Panc1 (cell line): ENCODE results near the gene APOL5. TPM values are rescaled to one million over a fixed set of nuclear protein-coding genes. Genes with fewer than 3 reads are reported as not detected.

ENCODE experiments used
- ATAC-seq: fragments of 200-7000 bp; cut with Tn5 transposase; 2 replicates; pipeline ENCODE4 v1.9.1; 2020; ENCODE audit warnings: mild to moderate bottlenecking, moderate library complexity
- BruUV-seq: library from RNA; stranded (reverse); fragments of 400-500 nt; replicated peaks from 2 replicates; lab custom pipeline; 2021; lab: Mats Ljungman, UMichigan
- CTCF ChIA-PET: fragments of 300-600 bp; sonication (Branson Sonifier 250); formaldehyde crosslinking; loops from one replicate; lab custom pipeline; 2022; ENCODE audit warnings: antibody characterized with exemption; lab: Charles Lee
- POLR2A ChIA-PET: fragments of 300-600 bp; sonication (Branson Sonifier 250); formaldehyde crosslinking; loops from one replicate; lab custom pipeline; 2022; ENCODE audit warnings: antibody characterized with exemption; lab: Charles Lee
- DNase-seq: peaks from one replicate; pipeline ENCODE4 v3.0.0-alpha.2; 2010; ENCODE audit warnings: low read depth, low spot score
- H3K27ac ChIP-seq: 2 replicates; pipeline ENCODE4 v1.5.1; 2011; ENCODE audit warnings: mild to moderate bottlenecking, low read length, inconsistent platforms
- H3K27me3 ChIP-seq: fragments of 200-500 bp; sonication (Bioruptor generic); 2 replicates; pipeline ENCODE4 v1.6.0; 2014; ENCODE audit warnings: low read length, inconsistent platforms; ENCODE audit not compliant: control insufficient read depth, insufficient read depth
- H3K36me3 ChIP-seq: fragments of 200-500 bp; sonication (Bioruptor generic); 2 replicates; pipeline ENCODE4 v1.5.1; 2014; ENCODE audit warnings: inconsistent platforms, mild to moderate bottlenecking, low read length, moderate library complexity; ENCODE audit not compliant: control insufficient read depth, insufficient read depth
- H3K4me1 ChIP-seq: 2 replicates; pipeline ENCODE4 v1.5.1; 2011; ENCODE audit warnings: inconsistent platforms, mild to moderate bottlenecking, low read length, moderate library complexity; ENCODE audit not compliant: control insufficient read depth, insufficient read depth
- H3K4me3 ChIP-seq, 2 experiments: 2 replicates each; pipeline ENCODE4 v1.5.1; 2011 to 2012; ENCODE audit warnings: low read depth in 2 of 2, low read length in 2 of 2, mild to moderate bottlenecking in 2 of 2, inconsistent platforms in 1 of 2, moderate library complexity in 1 of 2
- H3K9me3 ChIP-seq: fragments of 200-500 bp; sonication (Bioruptor generic); 2 replicates; pipeline ENCODE4 v1.5.1; 2014; ENCODE audit warnings: low read depth, mild to moderate bottlenecking, inconsistent platforms, low read length, moderate library complexity; ENCODE audit not compliant: control insufficient read depth, insufficient read depth
- CTCF ChIP-seq: fragments of 450-650 bp; IDR thresholded peaks from 2 replicates; pipeline ENCODE4 v1.5.1; 2017; ENCODE audit warnings: mild to moderate bottlenecking
- POLR2AphosphoS5 ChIP-seq: IDR thresholded peaks from 2 replicates; pipeline ENCODE4 v1.6.1; 2012; ENCODE audit warnings: mild to moderate bottlenecking, low read depth, low read length, moderate library complexity
- REST ChIP-seq, 2 experiments: IDR thresholded peaks; 2 replicates each; pipeline ENCODE4 v1.6.1; 2011 to 2012; ENCODE audit warnings: low read depth in 2 of 2, control low read depth in 1 of 2, low read length in 1 of 2, mild to moderate bottlenecking in 1 of 2, moderate library complexity in 1 of 2; ENCODE audit not compliant: insufficient read depth in 1 of 2
- SIN3A ChIP-seq: IDR thresholded peaks from 2 replicates; pipeline ENCODE4 v1.6.1; 2012; ENCODE audit warnings: low read depth, mild to moderate bottlenecking, low read length, moderate library complexity, borderline replicate concordance; ENCODE audit not compliant: insufficient read depth
- TCF7L2 ChIP-seq: IDR thresholded peaks from 2 replicates; pipeline ENCODE4 v1.6.1; 2011; ENCODE audit warnings: mild to moderate bottlenecking, low read depth, low read length, inconsistent platforms
- in situ Hi-C: cut with HindIII; loops from 2 replicates; pipeline ENCODE4 v1.10.0; 2016; ENCODE audit warnings: low sequenced_read_pairs, low pct_unique_long_range_greater_than_20kb
- intact Hi-C: fragments of 100-400 bp; cut with micrococcal nuclease; formaldehyde crosslinking; loops from one replicate; pipeline ENCODE4 v1.10.0; 2022; ENCODE audit not compliant: unreplicated experiment
- total RNA-seq: library from RNA; stranded (reverse); gene quantifications from one replicate; pipeline ENCODE4 v1.2.1, GENCODE V29; 2021; ENCODE audit not compliant: unreplicated experiment

APOL5 gene
- total RNA-seq, 1 experiment from 2014 or later: not detected

GRCh38 chr22:35743326-35743860 lies 25.7 kb downstream of the APOL5 start:
- no peaks in the 10 kb centered on the region for H3K4me1 ChIP-seq
- H3K27ac ChIP-seq: no peak overlapping the region
- in situ Hi-C loops: no loop called here
- ATAC-seq: no peak
- peaks cover 8% of the 10 kb centered on the region; the same call in 1 of the 2 replicates for H3K36me3 ChIP-seq
- ChIA-PET CTCF (no interaction called here), POLR2A (no interaction called here)
- no peaks in the 10 kb centered on the region for H3K27me3 ChIP-seq
- no peak for TF ChIP-seq POLR2AphosphoS5
- no peak for TF ChIP-seq CTCF
- TF ChIP-seq REST (IDR thresholded peaks at IDR 0.05; ENCODE audit: insufficient read depth in 1 of 2, low read depth in 2 of 2, low read length in 1 of 2): no peak
- no peak for TF ChIP-seq SIN3A
- TF ChIP-seq TCF7L2: no peak
- DNase-seq: no peak
- BruUV-seq: no TSS peak
- H3K4me3 ChIP-seq: no peak overlapping the region
- H3K9me3 ChIP-seq: no peaks in the 10 kb centered on the region
- intact Hi-C loops: no loop called here

GRCh38 chr22:35746248-35746647 lies 28.6 kb downstream of the APOL5 start:
- H3K9me3 ChIP-seq: no peaks in the 10 kb centered on the region
- no TSS peak for BruUV-seq
- no peaks in the 10 kb centered on the region for H3K27me3 ChIP-seq
- in situ Hi-C loops (no loop called here), intact Hi-C loops (no loop called here)
- POLR2A ChIA-PET: no interaction called here
- TF ChIP-seq CTCF (no peak), TCF7L2 (no peak), SIN3A (no peak), POLR2AphosphoS5 (no peak), REST (IDR thresholded peaks at IDR 0.05; ENCODE audit: insufficient read depth in 1 of 2, low read depth in 2 of 2, low read length in 1 of 2) (no peak)
- no peak overlapping the region for H3K4me3 ChIP-seq
- no peak for ATAC-seq
- CTCF ChIA-PET: interaction anchor here (0.6 kb wide), 1 partner anchor 29 kb away, joined by 4 read pairs; no protein-coding TSS in a partner anchor
- H3K27ac ChIP-seq: no peak overlapping the region
- H3K4me1 ChIP-seq: no peaks in the 10 kb centered on the region; the same call in 1 of the 2 replicates
- H3K36me3 ChIP-seq: peaks cover 8% of the 10 kb centered on the region; the same call in 1 of the 2 replicates
- no peak for DNase-seq
